HEK293T (cell line): ENCODE measurements around the gene PPP1R10.

Experiments
- ELF4 ChIP-seq: fragments of 450-650 bp; IDR thresholded peaks from 2 replicates; pipeline ENCODE4 v1.6.1; 2017; ENCODE audit warnings: antibody characterized with exemption
- FOXM1 ChIP-seq: fragments of 450-650 bp; IDR thresholded peaks from 2 replicates; pipeline ENCODE4 v1.6.1; 2017; ENCODE audit warnings: mild to moderate bottlenecking, borderline replicate concordance
- HDGF ChIP-seq: fragments of 450-650 bp; IDR thresholded peaks from 2 replicates; pipeline ENCODE4 v1.6.1; 2017; ENCODE audit warnings: antibody characterized with exemption, borderline replicate concordance
- L3MBTL2 ChIP-seq: fragments of 450-650 bp; conservative IDR thresholded peaks from 2 replicates; pipeline ENCODE4 v1.6.1; 2016; ENCODE audit warnings: mild to moderate bottlenecking
- SP1 ChIP-seq: fragments of 450-650 bp; IDR thresholded peaks from 2 replicates; pipeline ENCODE4 v1.6.1; 2017
- TARDBP ChIP-seq: fragments of 450-650 bp; IDR thresholded peaks from 2 replicates; pipeline ENCODE4 v1.6.1; 2016

GRCh38 chr6:30589754-30590358, 27.2 kb downstream of the PPP1R10 start:
- TF ChIP-seq ELF4 (no peak), TARDBP (no peak), L3MBTL2 (no peak), HDGF (no peak), SP1 (no peak), FOXM1 (no peak)
